ENCODE results near the gene PTPRD.

The PTPRD gene

DNA sequence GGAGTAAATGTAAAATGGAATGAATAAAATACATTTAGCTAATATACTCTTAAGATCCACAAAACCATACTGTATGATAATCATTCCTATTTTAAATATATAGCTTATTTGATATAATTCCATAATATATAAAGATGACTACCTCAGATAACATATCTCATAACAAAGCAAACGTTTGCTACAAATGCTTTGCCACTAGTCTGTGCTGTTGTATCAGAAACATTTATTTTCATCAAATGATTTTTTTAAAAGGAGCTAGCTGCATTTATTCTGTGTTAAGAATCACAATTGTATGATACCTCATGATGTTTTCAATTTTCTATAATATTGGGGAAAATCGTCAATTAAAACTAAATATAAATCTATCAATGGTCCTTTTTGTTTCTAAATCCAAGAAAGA lies 567.2 kb downstream of the PTPRD start:
- no peak for DNase-seq

GRCh38 chr9:10041726-10042229 lies 571.0 kb downstream of the PTPRD start:
- DNase-seq: no peak

DNA sequence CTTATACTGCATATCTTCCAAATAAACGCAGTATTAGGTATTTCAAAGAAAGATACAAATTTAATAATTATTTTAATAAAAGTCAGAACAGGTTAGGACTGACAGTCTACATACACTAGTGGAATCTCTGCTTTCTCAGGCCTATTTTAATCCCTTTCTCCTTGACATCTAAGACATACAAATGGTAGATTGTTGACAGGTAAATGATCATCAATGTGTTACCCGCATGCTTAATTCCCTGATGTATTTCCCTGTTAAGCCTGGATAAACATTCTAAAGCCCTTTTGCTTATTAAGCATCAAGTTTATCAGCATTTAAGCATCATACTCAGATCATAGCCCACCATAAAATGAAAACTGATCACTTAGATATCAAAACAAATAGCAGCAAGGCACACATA lies 576.7 kb downstream of the PTPRD start:
- DNase-seq: no peak

DNA sequence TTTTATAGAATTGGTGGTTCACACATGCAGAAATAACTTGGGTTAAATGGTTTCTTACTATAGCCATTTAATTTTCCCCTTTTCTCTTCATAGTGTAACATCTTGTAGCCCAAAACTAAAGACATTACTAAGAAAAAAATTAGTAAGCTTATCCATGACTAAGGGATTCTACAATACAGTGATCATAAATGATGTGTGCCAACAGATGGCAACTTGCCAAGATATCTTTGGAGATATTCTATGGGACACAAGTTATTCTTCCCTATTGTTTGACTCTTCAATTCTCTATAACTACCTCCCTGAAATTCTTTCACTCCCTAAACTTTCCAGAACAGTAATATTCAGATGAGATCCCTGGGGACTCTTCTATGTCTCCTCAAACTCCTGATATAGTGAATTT lies 580.6 kb downstream of the PTPRD start:
- DNase-seq: no peak

DNA sequence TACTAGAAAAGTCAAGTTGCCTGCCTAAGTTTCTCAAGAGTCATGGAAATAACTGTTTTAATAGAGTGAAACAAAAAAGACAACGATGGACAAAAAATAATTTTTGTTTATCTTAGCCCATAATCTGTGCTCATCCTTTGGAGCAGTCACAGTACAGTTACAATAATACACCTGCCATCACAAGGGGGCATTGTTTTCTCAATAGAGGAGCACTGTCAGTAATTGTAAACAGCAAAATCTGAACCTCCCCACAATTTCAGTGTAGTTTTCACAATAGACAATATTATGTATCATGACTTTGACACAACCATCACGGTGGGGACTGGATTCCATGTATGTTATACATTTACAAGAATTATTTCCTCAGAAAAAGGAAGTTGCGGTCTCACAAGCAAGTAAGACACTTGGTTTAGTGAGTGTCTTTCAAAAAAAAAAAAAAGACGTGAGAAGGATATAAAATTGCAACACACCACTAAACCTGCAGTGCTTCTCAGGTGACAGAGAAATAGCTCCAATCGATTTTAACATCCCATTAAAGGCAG lies 586.3 kb downstream of the PTPRD start:
- DNase-seq: no peak

DNA sequence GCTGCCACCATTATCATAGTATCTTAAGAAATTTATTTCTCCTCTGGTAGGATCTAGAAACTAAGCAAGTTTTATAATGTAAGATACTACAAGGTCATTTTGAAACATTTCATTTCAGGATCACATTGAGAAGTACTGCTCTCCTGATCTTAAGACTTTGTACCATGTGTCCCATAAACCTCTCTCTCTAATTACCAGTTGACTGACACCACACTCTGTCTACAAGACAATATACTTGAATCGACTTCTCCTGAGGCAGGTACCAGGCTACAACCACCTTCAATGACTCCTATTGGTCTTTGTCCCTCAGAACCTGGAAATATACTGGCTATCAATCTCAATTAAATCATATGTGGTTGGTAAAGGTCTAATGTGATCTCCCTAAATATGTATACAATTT lies 597.0 kb downstream of the PTPRD start:
- DNase-seq: no peak

- DNase-seq: no peak
These were observed 597.9 kb downstream of the PTPRD start for GRCh38 chr9:10014889-10015288.

GRCh38 chr9:10009401-10009800 lies 603.4 kb downstream of the PTPRD start:
- no peak for DNase-seq

GRCh38 chr9:10008101-10008799 lies 604.6 kb downstream of the PTPRD start:
- DNase-seq: no peak

GRCh38 chr9:10007356-10007755 lies 605.4 kb downstream of the PTPRD start:
- DNase-seq: no peak

- DNase-seq: no peak
These were observed 607.6 kb downstream of the PTPRD start for GRCh38 chr9:10005206-10005605.

GRCh38 chr9:10003047-10003446 lies 609.8 kb downstream of the PTPRD start:
- no peak for DNase-seq

- no peak for DNase-seq
These were observed 612.1 kb downstream of the PTPRD start for GRCh38 chr9:10000669-10001068.

- DNase-seq: no peak
These were observed 614.1 kb downstream of the PTPRD start for GRCh38 chr9:9998491-9999287.

DNA sequence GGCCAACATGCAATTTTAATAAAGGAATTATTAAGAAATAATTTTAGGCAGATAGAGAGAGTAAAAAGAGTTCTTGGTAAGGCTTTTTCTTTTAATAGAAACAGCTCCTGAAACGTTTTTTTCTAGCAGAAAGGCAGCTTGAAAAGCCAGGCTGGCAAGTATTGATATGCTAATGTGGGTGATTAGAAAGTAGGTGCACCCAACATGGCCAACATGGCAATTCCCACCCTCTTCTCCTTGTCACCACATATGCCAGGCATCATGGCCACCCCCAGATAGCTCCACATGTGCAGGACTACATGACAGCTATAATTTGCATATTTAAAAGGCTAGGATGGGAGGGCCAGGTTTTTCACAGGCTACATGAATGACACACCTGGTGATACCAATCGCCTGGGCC lies 615.2 kb downstream of the PTPRD start:
- DNase-seq: no peak

DNA sequence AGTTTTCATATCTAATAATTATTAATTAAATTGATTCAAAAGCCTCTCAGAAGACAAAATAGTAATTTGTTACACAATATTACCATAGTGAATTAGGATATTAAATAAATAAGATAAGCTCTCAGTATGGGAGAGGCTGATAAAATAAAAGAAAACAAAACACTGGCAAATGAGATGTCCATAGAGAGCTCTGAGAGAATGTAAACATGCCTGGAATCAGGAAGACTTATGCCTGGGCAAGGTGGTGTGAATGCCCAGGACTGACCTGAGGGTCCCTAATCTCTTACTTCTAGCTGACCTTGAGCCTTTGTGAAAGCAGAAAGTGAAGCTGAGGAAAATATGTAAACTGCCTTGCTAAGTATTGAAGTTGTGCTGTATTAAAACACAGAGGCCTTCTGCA lies 616.5 kb downstream of the PTPRD start:
- DNase-seq: no peak

- DNase-seq: no peak
These were observed 619.9 kb downstream of the PTPRD start for GRCh38 chr9:9992936-9993335.

DNA sequence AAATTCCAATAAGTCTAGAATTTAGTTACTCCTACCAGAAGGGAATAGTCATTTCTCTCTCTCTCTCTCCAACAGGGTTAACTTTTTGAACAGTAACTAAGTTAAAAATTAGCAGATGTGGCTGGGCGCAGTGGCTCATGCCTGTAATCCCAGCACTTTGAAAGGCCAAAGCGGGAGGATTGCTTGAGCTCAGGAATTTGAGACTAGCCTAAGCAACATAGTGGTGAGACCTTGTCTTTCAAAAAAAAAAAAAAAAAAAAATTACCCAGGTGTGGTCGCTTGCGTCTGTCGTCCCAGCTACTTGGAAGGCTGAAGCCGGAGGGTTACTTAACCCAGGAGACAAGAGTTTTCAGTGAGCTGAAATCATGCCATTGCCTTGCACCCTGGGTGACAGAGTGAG lies 639.7 kb downstream of the PTPRD start:
- no peak for DNase-seq

GRCh38 chr9:9970514-9970913 lies 642.3 kb downstream of the PTPRD start:
- DNase-seq: no peak

DNA sequence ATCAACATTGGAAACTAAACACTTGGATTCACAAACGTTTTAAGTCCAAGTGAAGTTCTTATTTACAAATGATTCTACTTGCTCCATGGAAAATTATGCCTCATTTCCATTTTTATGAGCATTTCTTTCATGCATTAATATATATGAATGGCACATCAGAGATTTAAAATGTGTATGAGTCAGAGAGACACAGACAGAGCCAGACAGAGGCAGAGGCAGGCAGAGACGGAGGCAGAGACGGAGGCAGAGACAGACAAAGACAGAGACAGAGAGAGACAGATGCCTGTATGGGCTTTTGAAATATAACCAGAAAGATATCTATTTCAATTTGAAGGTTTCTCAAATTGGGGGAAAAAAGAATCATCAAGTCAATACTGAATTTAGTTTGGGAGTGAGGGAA lies 649.0 kb downstream of the PTPRD start:
- DNase-seq: no peak

DNA sequence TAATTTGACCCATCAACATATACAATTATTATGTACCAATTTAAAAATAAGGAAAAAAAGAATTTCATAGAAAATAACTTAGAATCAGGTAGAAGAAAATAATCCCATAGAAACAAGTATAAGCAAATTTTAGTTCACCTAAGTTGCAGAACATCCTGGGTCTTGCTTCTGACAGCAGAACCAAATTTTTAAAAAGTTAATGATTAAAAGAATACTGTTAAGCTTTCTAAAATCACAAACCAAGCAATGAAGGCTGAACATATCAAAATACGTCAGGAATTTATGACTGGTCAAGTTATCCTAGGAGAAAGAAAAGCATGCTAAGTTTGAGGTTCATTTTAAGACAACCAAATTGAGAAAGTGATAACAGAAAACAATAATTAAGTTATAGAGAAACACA lies 650.9 kb downstream of the PTPRD start:
- DNase-seq: no peak

DNA sequence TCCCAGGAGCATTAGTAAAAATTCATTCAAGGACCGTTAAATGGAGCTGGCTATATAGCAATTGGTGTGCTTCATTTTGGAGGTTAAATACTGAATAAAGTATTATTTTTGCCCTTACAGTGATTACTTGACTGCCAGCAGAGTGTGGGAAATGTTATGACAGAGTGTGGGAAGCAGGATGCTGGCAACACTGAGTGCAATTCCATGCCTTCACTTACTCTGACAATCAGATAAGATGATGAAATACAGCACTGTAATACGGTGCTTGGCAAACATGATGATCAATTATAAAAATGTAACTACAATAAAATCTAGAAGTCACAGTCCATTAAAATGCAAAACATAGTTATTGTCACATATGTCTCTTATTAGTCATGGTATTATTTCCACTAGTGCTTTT lies 651.3 kb downstream of the PTPRD start:
- DNase-seq: no peak

DNA sequence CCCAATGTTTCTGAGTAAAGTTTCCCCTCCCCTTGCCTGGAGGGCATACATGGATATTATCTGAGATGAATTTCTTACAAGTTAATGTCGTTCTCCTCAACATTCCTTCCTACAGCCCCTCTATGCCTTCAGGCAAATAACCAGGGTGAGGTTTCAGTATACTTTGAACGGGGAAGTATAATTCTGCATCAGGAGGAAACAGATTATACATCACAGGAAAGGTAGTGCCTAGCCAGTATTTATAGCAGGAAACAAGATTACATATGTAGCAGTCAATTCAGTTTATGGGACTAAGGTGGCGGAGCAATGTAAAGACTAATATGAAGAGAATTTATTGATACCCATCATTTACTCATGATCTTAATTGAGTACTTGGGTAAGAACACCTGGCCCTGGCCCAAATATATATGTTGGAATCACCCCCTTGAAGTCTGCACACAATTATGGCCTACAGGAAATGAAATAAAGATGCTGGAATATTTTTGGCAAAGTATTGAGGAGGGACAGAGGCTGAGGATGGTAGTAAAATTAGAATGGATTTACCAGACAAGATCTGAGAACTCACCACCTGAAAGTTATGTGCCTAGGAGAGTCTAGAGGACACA lies 661.1 kb downstream of the PTPRD start:
- no peak for DNase-seq

DNA sequence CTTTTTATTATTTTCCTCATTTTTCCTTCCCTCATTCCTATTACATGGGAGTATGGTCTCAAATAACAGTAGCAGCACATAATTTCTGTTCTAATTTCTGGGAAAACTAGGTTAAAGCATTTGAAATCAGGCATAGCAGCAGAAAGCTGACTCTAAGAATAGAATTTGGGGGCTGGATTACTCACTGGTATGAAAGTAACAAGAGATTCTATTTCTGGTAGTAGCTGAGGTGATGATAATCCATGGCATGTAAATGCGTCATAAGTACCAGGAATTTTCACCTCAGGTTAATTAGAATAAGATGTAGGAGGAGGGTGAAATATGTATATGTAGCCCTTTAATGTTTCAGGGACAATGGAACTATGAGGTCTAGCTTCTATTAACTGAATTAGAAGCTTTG lies 662.0 kb downstream of the PTPRD start:
- no peak for DNase-seq
